Stimulated activated CD4-positive, alpha-beta T cell treated with anti-CD3 and anti-CD28 coated beads, TNF-alpha, amount 100 ng/mL, for 24 hours (primary cell): ENCODE results near the gene ESRRG.

ENCODE experiments used
- DNase-seq, 3 experiments: peaks; one replicate each; pipeline ENCODE4 v3.0.0-alpha.2; 2020; ENCODE audit warnings: low read depth in 3 of 3

Gene ESRRG

GRCh38 chr1:216723274-216723780, at the start of gene ESRRG:
Gene ESRRG, minus strand, starts transcription at chr1:216723429. Its CDS starts 130 bp downstream, at chr1:216723299.
- DNase-seq, result no peak

- no peak for DNase-seq
These were observed 48.7 kb upstream of the ESRRG start for GRCh38 chr1:216771922-216772321.

DNA sequence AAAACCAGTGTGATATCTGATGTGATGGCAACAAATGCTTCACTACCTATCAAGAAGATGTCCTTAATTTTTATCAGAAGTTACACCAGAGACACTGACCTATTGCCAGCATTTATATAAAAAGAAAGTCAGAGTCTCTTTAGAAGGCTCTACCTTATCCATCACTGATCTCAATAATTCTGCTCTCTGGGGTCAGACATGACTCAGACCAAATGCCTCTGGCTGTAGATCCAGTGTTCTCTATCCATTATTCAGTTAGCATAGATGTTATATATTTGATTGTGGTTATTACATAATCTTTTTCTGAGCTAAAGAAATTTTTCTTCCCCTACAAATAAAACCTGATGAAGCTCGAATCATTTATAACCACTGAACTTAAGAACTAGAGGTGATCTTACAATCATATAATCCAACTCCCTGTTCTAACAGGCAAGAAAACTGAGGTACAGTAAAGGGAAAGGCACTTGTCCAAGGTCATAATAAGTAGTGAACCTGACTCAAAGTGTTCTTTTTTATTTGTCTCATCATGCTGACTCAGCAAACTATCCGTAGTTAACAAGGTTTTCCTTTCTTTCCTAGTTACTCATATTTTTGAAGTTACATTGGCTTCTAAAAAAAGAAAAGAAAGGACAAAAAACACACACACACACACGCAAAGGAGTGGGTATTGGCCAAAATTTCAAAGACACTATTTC, 43.6 kb upstream of the ESRRG start:
- DNase-seq, result no peak

DNA sequence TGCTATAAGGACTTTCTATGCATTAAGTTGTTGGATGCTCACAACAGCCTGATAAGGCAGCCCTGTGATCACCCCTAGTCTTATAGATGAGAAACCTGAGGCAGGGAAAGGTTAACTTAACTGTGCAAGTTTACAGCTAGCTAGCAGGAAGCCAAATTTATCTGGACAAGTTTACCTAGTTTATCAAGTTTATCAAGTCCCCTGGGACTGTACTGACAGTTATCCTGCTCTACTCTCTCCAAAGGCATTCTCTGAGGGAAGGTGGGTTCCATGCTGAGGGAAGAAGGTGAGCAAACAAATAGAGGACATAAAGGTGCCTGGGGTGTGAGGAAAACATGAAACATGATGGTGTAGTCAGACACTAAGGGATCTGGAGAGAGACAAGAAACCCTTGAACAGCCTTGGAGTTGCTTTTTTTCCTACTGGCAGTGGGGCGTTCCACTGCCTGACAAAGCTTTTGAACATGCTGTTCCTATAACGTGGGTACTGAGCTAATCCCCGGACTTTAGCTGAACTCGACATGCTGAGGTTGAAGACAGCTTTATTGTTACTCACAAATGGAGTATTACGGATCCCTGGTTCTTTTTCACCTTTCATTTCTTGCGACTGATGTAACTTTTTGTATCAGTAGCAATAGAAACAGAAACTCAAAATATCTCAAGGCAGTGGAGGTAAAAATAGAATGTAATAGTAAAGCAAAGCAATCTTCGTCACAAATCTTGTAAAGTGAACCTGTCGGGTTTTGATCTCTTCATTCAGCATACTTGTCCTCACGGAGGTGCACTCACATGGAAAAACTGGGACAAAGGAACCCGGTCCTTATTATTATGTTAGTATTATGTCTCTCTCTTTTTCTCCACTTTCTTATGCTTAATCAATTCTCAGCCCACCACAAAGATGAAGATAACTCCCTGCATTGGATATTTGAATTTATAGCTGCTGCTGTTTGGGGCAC, 42.4 kb upstream of the ESRRG start:
- DNase-seq, result no peak

DNA sequence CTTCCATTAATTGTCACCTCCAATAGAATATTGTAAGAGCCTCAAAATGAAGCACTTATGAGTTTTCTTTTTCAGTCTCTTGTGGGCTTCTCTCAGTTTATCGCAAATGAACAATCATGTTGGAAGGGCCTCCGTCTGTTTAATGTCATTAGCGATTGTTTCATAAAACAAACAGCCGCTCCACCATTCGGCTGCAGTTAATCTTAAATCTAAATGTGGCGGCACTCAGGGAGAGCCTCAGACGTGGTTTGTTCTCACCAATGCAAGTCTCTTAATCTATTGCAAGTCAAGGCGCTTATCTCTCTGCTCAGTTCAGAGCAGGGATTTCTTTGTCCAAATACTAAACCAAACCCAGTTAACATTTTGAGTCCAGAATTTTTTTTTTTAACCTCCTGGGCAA, 34.9 kb upstream of the ESRRG start:
- no peak for DNase-seq

- no peak for DNase-seq
These were observed 33.9 kb upstream of the ESRRG start for GRCh38 chr1:216757110-216757509.

GRCh38 chr1:216750961-216751360, 27.7 kb upstream of the ESRRG start:
- no peak for DNase-seq

GRCh38 chr1:216750031-216750627, 26.9 kb upstream of the ESRRG start:
- no peak for DNase-seq

GRCh38 chr1:216749232-216749631, 26.0 kb upstream of the ESRRG start:
- no peak for DNase-seq

DNA sequence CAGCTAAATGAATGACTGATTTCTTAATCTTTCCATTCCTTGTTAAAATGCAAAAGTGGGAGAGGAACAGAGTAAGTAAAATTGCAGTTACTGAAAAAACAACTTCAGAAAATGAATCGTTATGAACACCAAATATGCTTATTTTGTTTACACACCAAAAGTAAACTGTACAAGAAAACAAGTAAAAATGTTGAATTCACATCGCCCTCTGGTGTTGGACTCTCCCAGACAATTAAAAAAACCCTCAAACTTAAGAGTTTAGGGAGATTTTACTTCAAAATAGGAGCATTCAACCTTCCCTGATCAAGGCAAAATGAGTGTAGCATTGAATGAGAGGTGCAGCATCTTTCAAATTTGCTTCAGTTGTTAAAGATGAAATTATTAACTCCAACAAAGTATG, 19.4 kb upstream of the ESRRG start:
- no peak for DNase-seq

DNA sequence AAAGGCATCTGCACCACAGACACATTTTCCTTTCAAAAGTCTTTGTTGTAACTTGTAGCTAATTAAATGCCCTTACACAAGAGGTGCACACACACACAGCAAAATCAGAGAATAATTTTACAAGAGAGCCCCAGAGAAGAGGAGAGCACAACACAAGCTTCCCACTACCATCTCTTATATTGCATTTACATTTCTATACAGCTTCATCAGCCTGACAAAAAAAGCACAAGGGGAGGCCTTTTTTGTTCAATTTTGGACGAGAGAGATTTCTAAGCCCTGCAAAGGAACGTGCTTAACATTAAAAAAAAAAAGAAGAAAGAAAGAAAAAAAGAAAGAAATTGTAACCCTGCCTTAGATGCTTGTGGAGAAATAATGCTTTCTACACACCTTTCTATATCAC, 17.1 kb upstream of the ESRRG start:
- no peak for DNase-seq

DNA sequence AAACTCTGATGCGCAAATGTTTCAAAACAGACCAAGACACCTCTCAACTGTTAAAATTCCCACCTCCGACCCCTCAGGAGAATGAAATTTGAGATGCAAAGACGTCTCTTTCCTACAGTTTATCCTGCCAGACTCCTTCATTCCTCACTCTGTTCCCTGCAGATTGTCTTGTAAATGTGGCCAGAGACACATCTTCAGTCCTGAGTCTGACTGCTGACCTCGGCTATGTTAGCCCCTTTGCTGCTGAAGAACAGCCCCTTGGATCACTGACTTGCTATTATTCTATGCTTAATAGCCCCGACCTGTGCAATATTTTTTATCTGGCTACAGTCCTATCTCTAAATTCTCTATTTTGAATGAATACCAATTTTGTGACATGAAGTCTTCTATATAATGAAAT, 16.6 kb upstream of the ESRRG start:
- DNase-seq, result no peak

DNA sequence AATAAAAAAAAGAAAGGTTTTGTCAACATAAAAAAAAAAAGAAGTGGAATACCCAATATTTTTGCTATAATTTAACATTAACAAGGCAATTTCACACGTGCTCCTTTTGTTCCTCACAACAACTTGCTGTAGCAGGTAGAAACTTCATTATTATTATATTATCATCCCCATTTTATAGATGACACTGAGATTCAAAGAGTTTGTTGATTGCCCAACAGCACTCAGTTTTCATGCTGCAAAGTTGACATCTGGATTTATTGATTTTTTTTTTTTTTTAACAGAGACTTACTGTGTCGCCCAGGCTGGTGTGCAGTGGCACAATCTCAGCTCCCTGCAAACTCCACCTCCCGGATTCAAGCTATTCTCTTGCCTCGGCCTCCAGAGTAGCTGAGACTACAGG, 8.9 kb upstream of the ESRRG start:
- no peak for DNase-seq

DNA sequence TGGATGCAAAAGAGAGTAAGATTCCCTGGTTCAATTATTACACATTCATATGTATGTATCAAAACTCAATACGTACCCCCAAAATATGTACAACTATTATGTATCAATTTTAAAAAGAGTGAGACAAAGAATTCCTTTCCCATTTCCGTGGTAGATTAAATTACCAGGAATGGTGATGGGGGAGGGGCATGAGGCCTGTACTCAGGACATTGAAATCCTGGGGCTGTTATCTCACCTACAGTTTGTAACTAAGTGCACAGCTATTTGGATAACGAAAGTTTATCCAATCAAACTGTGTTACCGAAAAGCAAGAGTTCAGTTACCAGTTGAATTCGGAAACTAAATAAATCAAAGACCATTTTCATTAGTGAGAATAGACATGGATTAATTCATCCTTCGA, 8.3 kb upstream of the ESRRG start:
- no peak for DNase-seq

GRCh38 chr1:216726435-216726834, 3.2 kb upstream of the ESRRG start:
- no peak for DNase-seq

GRCh38 chr1:216722821-216723220, 408 bp downstream of the ESRRG start:
- DNase-seq, result no peak

DNA sequence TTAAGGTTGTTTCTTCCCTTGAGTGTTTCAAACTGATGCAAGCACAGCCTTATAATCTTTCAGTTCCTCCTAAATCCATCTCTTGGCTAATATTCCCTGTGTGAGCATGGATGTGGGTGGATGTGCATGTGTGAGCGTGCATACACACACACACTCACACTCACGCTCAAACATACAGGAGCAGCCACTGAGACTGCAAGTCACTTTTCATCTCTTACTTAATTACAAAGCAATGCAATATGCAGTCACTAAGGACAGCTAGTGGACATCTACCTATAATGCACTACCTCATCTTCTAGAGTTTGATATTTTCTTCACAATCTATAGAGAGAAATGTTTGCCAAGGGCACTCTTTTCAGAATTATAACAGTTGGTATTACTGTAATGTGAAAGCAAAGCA, 1.4 kb downstream of the ESRRG start:
- no peak for DNase-seq

GRCh38 chr1:216721062-216721461, 2.2 kb downstream of the ESRRG start:
- DNase-seq, result no peak

DNA sequence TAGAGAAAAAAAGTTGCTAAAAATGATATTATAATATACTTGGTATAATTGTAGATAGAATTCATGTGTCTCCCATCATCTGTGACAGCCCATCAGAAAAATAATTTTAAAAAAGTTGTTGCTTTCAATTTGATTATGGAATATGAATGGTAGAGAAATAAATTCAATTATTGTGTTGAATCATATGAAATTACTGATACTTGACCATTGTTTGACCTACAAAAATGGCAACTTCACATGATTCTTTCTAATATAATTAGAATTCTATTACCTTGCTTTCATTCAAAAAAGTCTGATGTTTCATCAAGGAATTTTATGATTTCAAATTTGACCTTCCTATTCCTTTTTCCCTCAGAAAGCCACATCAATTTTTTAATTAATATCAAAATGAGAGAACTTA, 11.5 kb downstream of the ESRRG start:
- no peak for DNase-seq

DNA sequence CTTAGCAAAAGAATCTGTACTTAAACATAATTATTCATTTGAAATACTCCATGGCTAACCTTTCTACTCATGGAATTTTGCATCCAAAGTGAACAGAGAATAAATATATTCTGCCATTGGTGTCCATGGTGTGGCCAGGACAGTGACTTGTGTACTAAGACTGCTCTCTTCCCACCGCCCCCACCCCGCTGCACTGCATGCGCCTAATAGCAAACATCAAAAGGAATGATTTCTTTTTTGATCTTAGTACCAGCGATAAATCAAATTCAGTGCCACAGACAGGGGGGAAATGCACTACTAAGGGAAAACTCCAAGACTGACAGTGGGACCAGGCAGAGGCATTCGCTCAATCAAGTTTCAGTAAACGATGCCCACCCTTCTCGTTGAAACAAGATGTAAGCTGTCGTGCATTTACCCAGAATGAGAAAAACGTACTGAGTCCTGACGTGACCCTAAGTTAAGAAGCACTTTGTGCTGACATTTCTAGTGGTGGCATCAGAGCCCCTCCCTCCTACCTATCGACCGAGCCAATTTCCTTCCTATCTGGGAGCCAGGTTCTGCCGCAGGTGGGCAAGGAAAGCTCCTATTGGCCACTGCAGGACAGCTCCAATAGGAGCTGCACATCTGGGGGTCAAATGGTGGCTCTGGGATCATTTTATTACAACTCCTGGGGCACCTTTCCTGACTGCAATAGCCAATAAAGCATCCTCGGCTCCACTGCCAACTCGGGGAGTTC, 12.5 kb downstream of the ESRRG start:
- DNase-seq, result no peak

DNA sequence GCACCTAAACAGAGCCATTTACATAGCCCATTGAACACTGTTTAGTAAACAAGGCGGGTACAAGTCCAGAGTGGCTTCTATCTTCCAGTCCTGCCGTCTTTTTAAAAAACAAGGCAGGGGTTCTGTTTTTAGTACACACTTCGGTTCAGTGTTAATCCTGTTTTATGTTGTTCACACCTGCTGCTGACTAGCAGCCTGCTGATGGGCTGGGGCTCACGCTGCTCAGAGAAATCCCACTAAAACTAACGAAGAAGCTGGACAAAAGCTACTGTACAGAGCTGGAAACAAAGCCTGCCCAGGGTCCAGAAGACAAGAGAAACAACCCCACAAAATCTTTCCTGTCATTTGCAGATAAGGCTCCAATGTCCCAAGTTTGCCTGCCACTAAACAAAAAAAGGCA, 13.2 kb downstream of the ESRRG start:
- no peak for DNase-seq

- no peak for DNase-seq
These were observed 17.6 kb downstream of the ESRRG start for GRCh38 chr1:216705676-216706075.
